ENCODE measurements around the gene KCNJ6.

DNA sequence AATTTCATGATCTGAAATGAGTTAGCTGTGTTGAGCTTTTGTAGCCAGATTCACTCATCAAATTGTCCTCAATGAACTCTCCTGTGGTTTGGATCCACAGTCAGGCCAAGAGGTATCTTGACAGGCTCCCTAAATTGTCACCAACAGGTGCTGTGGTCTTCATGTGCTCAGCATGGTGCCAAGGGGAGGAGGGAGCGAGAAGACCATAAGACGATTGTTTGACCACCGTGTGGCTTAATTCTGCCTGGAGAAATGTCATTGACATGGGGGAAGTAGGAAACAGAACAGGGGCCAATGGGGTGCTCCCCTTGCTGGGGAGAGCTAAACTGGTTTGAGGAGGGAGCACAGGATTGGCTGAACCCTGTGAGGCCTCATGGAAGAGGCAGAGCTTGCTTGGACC, 219.3 kb downstream of the KCNJ6 start:
- TF ChIP-seq SRF (IDR thresholded peaks at IDR 0.05; ENCODE audit: low read depth in 2 of 2, low read length in 2 of 2) (no peak), PML (IDR thresholded peaks at IDR 0.05; ENCODE audit: low read length) (no peak), NFXL1 (IDR thresholded peaks at IDR 0.05; ENCODE audit: borderline replicate concordance) (no peak), STAT3 (IDR thresholded peaks at IDR 0.05; ENCODE audit: low read depth, low read length) (no peak), LARP7 (IDR thresholded peaks at IDR 0.05) (no peak)
- TF ChIP-seq, protein P1, sequence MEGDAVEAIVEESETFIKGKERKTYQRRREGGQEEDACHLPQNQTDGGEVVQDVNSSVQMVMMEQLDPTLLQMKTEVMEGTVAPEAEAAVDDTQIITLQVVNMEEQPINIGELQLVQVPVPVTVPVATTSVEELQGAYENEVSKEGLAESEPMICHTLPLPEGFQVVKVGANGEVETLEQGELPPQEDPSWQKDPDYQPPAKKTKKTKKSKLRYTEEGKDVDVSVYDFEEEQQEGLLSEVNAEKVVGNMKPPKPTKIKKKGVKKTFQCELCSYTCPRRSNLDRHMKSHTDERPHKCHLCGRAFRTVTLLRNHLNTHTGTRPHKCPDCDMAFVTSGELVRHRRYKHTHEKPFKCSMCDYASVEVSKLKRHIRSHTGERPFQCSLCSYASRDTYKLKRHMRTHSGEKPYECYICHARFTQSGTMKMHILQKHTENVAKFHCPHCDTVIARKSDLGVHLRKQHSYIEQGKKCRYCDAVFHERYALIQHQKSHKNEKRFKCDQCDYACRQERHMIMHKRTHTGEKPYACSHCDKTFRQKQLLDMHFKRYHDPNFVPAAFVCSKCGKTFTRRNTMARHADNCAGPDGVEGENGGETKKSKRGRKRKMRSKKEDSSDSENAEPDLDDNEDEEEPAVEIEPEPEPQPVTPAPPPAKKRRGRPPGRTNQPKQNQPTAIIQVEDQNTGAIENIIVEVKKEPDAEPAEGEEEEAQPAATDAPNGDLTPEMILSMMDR (IDR thresholded peaks at IDR 0.05 in 2 of 3, conservative IDR thresholded peaks at IDR 0.05 in 1 of 3; ENCODE audit: control insufficient read depth in 2 of 3, extremely low read depth in 1 of 3, insufficient read depth in 1 of 3, low read depth in 3 of 3, low read length in 3 of 3) = no peak

All from GM12878 (cell line).